ENCODE results near the gene CPXM2. TPM values are rescaled to one million over a fixed set of nuclear protein-coding genes. Genes with fewer than 3 reads are reported as not detected.

CPXM2 gene
- total RNA-seq, 1 donor from 2014 or later: 9.7 TPM

GRCh38 chr10:123729523-123729922, 162.1 kb downstream of the CPXM2 start:
- no peak overlapping the region for H3K27ac ChIP-seq
- intact Hi-C loops (cut with DNase I): no loop called here
- no peaks in the 10 kb centered on the region for H3K27me3 ChIP-seq
- H3K4me3 ChIP-seq: no peak overlapping the region
- H3K36me3 ChIP-seq: no peaks in the 10 kb centered on the region
- no peaks in the 10 kb centered on the region for H3K9me3 ChIP-seq
- no peak for ATAC-seq
- no peak for DNase-seq
- no peaks in the 10 kb centered on the region for H3K4me1 ChIP-seq
- no peak for TF ChIP-seq CTCF (IDR thresholded peaks at IDR 0.05)

- Histone ChIP-seq H3K27ac (no peak overlapping the region), H3K27me3 (no peaks in the 10 kb centered on the region), H3K4me3 (no peak overlapping the region), H3K4me1 (no peaks in the 10 kb centered on the region), H3K36me3 (no peaks in the 10 kb centered on the region), H3K9me3 (no peaks in the 10 kb centered on the region)
- TF ChIP-seq CTCF (IDR thresholded peaks at IDR 0.05): no peak
- intact Hi-C loops (cut with DNase I): no loop called here
- no peak for DNase-seq
- ATAC-seq: no peak
These were observed 164.8 kb downstream of the CPXM2 start for GRCh38 chr10:123726836-123727235.

GRCh38 chr10:123726381-123726780, 165.2 kb downstream of the CPXM2 start:
- intact Hi-C loops (cut with DNase I): no loop called here
- Histone ChIP-seq H3K9me3 (no peaks in the 10 kb centered on the region), H3K27ac (no peak overlapping the region), H3K36me3 (no peaks in the 10 kb centered on the region), H3K4me1 (no peaks in the 10 kb centered on the region), H3K4me3 (no peak overlapping the region), H3K27me3 (no peaks in the 10 kb centered on the region)
- no peak for ATAC-seq
- DNase-seq: no peak
- TF ChIP-seq CTCF (IDR thresholded peaks at IDR 0.05): no peak

- ATAC-seq (no peak), DNase-seq (no peak)
- no peaks in the 10 kb centered on the region for H3K4me1 ChIP-seq
- H3K27me3 ChIP-seq: no peaks in the 10 kb centered on the region
- H3K4me3 ChIP-seq: no peak overlapping the region
- no peaks in the 10 kb centered on the region for H3K9me3 ChIP-seq
- intact Hi-C loops (cut with DNase I): no loop called here
- no peak overlapping the region for H3K27ac ChIP-seq
- H3K36me3 ChIP-seq: no peaks in the 10 kb centered on the region
- TF ChIP-seq CTCF (IDR thresholded peaks at IDR 0.05): no peak
These were observed 166.9 kb downstream of the CPXM2 start for GRCh38 chr10:123724747-123725146.

- Histone ChIP-seq H3K27me3 (no peaks in the 10 kb centered on the region), H3K4me3 (no peak overlapping the region)
- no peak for TF ChIP-seq CTCF (IDR thresholded peaks at IDR 0.05)
These were observed 169.3 kb downstream of the CPXM2 start for GRCh38 chr10:123722351-123722750.

GRCh38 chr10:123721441-123722049, 170.1 kb downstream of the CPXM2 start:
- ATAC-seq: no peak
- intact Hi-C loops (cut with DNase I): no loop called here

More at GRCh38 chr10:123722351-123722750, 169.3 kb downstream of the CPXM2 start:
- H3K27ac ChIP-seq: no peak overlapping the region
- intact Hi-C loops (cut with DNase I): no loop called here
- no peaks in the 10 kb centered on the region for H3K9me3 ChIP-seq
- DNase-seq (no peak), ATAC-seq (no peak)
- H3K4me1 ChIP-seq: no peaks in the 10 kb centered on the region
- H3K36me3 ChIP-seq: no peaks in the 10 kb centered on the region

More at GRCh38 chr10:123721441-123722049, 170.1 kb downstream of the CPXM2 start:
- Histone ChIP-seq H3K27me3 (no peaks in the 10 kb centered on the region), H3K4me3 (no peak overlapping the region), H3K4me1 (no peaks in the 10 kb centered on the region), H3K9me3 (no peaks in the 10 kb centered on the region), H3K36me3 (no peaks in the 10 kb centered on the region), H3K27ac (no peak overlapping the region)
- DNase-seq: no peak
- TF ChIP-seq CTCF (IDR thresholded peaks at IDR 0.05): no peak

All from upper lobe of right lung (tissue), 1 donor.